ENCODE results near the gene PLD6.

Gene PLD6

GRCh38 chr17:17180741-17181525, 25.2 kb downstream of the PLD6 start:
- no peak for DNase-seq (ENCODE audit: low read depth, low spot score)

GRCh38 chr17:17180141-17180603, 26.0 kb downstream of the PLD6 start:
- no peaks in the 10 kb centered on the region for H3K4me1 ChIP-seq (ENCODE audit: insufficient read depth, insufficient read length)
- peaks cover 83% of the 10 kb centered on the region for H3K36me3 ChIP-seq (ENCODE audit: insufficient read depth, insufficient read length, low read length)
- H3K9ac ChIP-seq (ENCODE audit: insufficient read length, low read depth): no peak overlapping the region
- no peak overlapping the region for H3K4me3 ChIP-seq (ENCODE audit: insufficient read length, low read depth)
- H3K27me3 ChIP-seq (ENCODE audit: insufficient read depth, insufficient read length): no peaks in the 10 kb centered on the region
- TF ChIP-seq ZNF274 (IDR thresholded peaks at IDR 0.05; ENCODE audit: low read depth, low read length): no peak
- TF ChIP-seq YY1 (IDR thresholded peaks at IDR 0.05; ENCODE audit: insufficient read depth, insufficient read length): no peak
- no peak for TF ChIP-seq SUZ12 (IDR thresholded peaks at IDR 0.05; ENCODE audit: extremely low read depth, insufficient read depth, insufficient read length)
- H3K9me3 ChIP-seq (ENCODE audit: insufficient read depth, low read length): no peaks in the 10 kb centered on the region
- no peak for DNase-seq (ENCODE audit: low read depth, low spot score)

More at GRCh38 chr17:17180741-17181525, 25.2 kb downstream of the PLD6 start:
- H3K4me1 ChIP-seq (ENCODE audit: insufficient read depth, insufficient read length): no peaks in the 10 kb centered on the region
- no peaks in the 10 kb centered on the region for H3K9me3 ChIP-seq (ENCODE audit: insufficient read depth, low read length)
- H3K36me3 ChIP-seq (ENCODE audit: insufficient read depth, insufficient read length, low read length): peaks cover 76% of the 10 kb centered on the region
- TF ChIP-seq SUZ12 (IDR thresholded peaks at IDR 0.05; ENCODE audit: extremely low read depth, insufficient read depth, insufficient read length) (no peak), YY1 (IDR thresholded peaks at IDR 0.05; ENCODE audit: insufficient read depth, insufficient read length) (no peak), ZNF274 (IDR thresholded peaks at IDR 0.05; ENCODE audit: low read depth, low read length) (no peak)
- no peak overlapping the region for H3K4me3 ChIP-seq (ENCODE audit: insufficient read length, low read depth)
- no peak overlapping the region for H3K9ac ChIP-seq (ENCODE audit: insufficient read length, low read depth)
- H3K27me3 ChIP-seq (ENCODE audit: insufficient read depth, insufficient read length): no peaks in the 10 kb centered on the region

GRCh38 chr17:17179371-17179827, 26.7 kb downstream of the PLD6 start:
- Histone ChIP-seq H3K36me3 (ENCODE audit: insufficient read depth, insufficient read length, low read length) (peaks cover 86% of the 10 kb centered on the region), H3K4me3 (ENCODE audit: insufficient read length, low read depth) (no peak overlapping the region)

GRCh38 chr17:17177176-17177575, 29.0 kb downstream of the PLD6 start:
- peaks cover 8% of the 10 kb centered on the region for H3K4me1 ChIP-seq (ENCODE audit: insufficient read depth, insufficient read length)
- H3K36me3 ChIP-seq (ENCODE audit: insufficient read depth, insufficient read length, low read length): peaks cover 89% of the 10 kb centered on the region
- TF ChIP-seq YY1 (IDR thresholded peaks at IDR 0.05; ENCODE audit: insufficient read depth, insufficient read length) (no peak), ZNF274 (IDR thresholded peaks at IDR 0.05; ENCODE audit: low read depth, low read length) (no peak), SUZ12 (IDR thresholded peaks at IDR 0.05; ENCODE audit: extremely low read depth, insufficient read depth, insufficient read length) (no peak)
- H3K9me3 ChIP-seq (ENCODE audit: insufficient read depth, low read length): no peaks in the 10 kb centered on the region
- no peak for DNase-seq (ENCODE audit: low read depth, low spot score)
- H3K9ac ChIP-seq (ENCODE audit: insufficient read length, low read depth): no peak overlapping the region
- no peaks in the 10 kb centered on the region for H3K27me3 ChIP-seq (ENCODE audit: insufficient read depth, insufficient read length)
- H3K4me3 ChIP-seq (ENCODE audit: insufficient read length, low read depth): no peak overlapping the region

More at GRCh38 chr17:17179371-17179827, 26.7 kb downstream of the PLD6 start:
- Histone ChIP-seq H3K4me1 (ENCODE audit: insufficient read depth, insufficient read length) (no peaks in the 10 kb centered on the region), H3K9me3 (ENCODE audit: insufficient read depth, low read length) (no peaks in the 10 kb centered on the region), H3K9ac (ENCODE audit: insufficient read length, low read depth) (no peak overlapping the region), H3K27me3 (ENCODE audit: insufficient read depth, insufficient read length) (no peaks in the 10 kb centered on the region)
- DNase-seq (ENCODE audit: low read depth, low spot score): no peak
- TF ChIP-seq ZNF274 (IDR thresholded peaks at IDR 0.05; ENCODE audit: low read depth, low read length) (no peak), SUZ12 (IDR thresholded peaks at IDR 0.05; ENCODE audit: extremely low read depth, insufficient read depth, insufficient read length) (no peak), YY1 (IDR thresholded peaks at IDR 0.05; ENCODE audit: insufficient read depth, insufficient read length) (no peak)

- DNase-seq (ENCODE audit: low read depth, low spot score): no peak
- Histone ChIP-seq H3K9me3 (ENCODE audit: insufficient read depth, low read length) (no peaks in the 10 kb centered on the region), H3K9ac (ENCODE audit: insufficient read length, low read depth) (no peak overlapping the region), H3K4me3 (ENCODE audit: insufficient read length, low read depth) (no peak overlapping the region), H3K4me1 (ENCODE audit: insufficient read depth, insufficient read length) (peaks cover 8% of the 10 kb centered on the region), H3K36me3 (ENCODE audit: insufficient read depth, insufficient read length, low read length) (peaks cover 84% of the 10 kb centered on the region), H3K27me3 (ENCODE audit: insufficient read depth, insufficient read length) (no peaks in the 10 kb centered on the region)
- no peak for TF ChIP-seq ZNF274 (IDR thresholded peaks at IDR 0.05; ENCODE audit: low read depth, low read length)
- TF ChIP-seq SUZ12 (IDR thresholded peaks at IDR 0.05; ENCODE audit: extremely low read depth, insufficient read depth, insufficient read length): no peak
- TF ChIP-seq YY1 (IDR thresholded peaks at IDR 0.05; ENCODE audit: insufficient read depth, insufficient read length): no peak
Measured at GRCh38 chr17:17176341-17176740, 29.8 kb downstream of the PLD6 start.

GRCh38 chr17:17175917-17176316, 30.2 kb downstream of the PLD6 start:
- H3K27me3 ChIP-seq (ENCODE audit: insufficient read depth, insufficient read length): no peaks in the 10 kb centered on the region
- peaks cover 83% of the 10 kb centered on the region for H3K36me3 ChIP-seq (ENCODE audit: insufficient read depth, insufficient read length, low read length)
- H3K4me3 ChIP-seq (ENCODE audit: insufficient read length, low read depth): no peak overlapping the region
- H3K9ac ChIP-seq (ENCODE audit: insufficient read length, low read depth): no peak overlapping the region
- H3K9me3 ChIP-seq (ENCODE audit: insufficient read depth, low read length): no peaks in the 10 kb centered on the region
- peaks cover 10% of the 10 kb centered on the region for H3K4me1 ChIP-seq (ENCODE audit: insufficient read depth, insufficient read length)
- no peak for DNase-seq (ENCODE audit: low read depth, low spot score)
- TF ChIP-seq YY1 (IDR thresholded peaks at IDR 0.05; ENCODE audit: insufficient read depth, insufficient read length) (no peak), SUZ12 (IDR thresholded peaks at IDR 0.05; ENCODE audit: extremely low read depth, insufficient read depth, insufficient read length) (no peak), ZNF274 (IDR thresholded peaks at IDR 0.05; ENCODE audit: low read depth, low read length) (no peak)

- TF ChIP-seq SUZ12 (IDR thresholded peaks at IDR 0.05; ENCODE audit: extremely low read depth, insufficient read depth, insufficient read length): no peak
- no peak for TF ChIP-seq ZNF274 (IDR thresholded peaks at IDR 0.05; ENCODE audit: low read depth, low read length)
- no peak for TF ChIP-seq YY1 (IDR thresholded peaks at IDR 0.05; ENCODE audit: insufficient read depth, insufficient read length)
- DNase-seq (ENCODE audit: low read depth, low spot score): no peak
- H3K4me3 ChIP-seq (ENCODE audit: insufficient read length, low read depth): no peak overlapping the region
- H3K9ac ChIP-seq (ENCODE audit: insufficient read length, low read depth): no peak overlapping the region
- peaks cover 80% of the 10 kb centered on the region for H3K36me3 ChIP-seq (ENCODE audit: insufficient read depth, insufficient read length, low read length)
- H3K4me1 ChIP-seq (ENCODE audit: insufficient read depth, insufficient read length): peaks cover 10% of the 10 kb centered on the region
- no peaks in the 10 kb centered on the region for H3K9me3 ChIP-seq (ENCODE audit: insufficient read depth, low read length)
- no peaks in the 10 kb centered on the region for H3K27me3 ChIP-seq (ENCODE audit: insufficient read depth, insufficient read length)
Measured at GRCh38 chr17:17175340-17175739, 30.8 kb downstream of the PLD6 start.

Measured in NT2/D1 (cell line).